Vagina (tissue), 2 donors: ENCODE measurements around the gene SDF2. TPM values are rescaled to one million over a fixed set of nuclear protein-coding genes. Genes with fewer than 3 reads are reported as not detected.

Source experiments
- DNase-seq, 2 donors: peaks; one replicate each; pipeline ENCODE4 v3.0.0-alpha.2; 2017; ENCODE audit errors: extremely low spot score in 2 of 2
- H3K27ac ChIP-seq: fragments of 200-600 bp; sonication (generic); one replicate; pipeline ENCODE4 v1.5.1; 2019
- H3K27me3 ChIP-seq: fragments of 200-600 bp; sonication (generic); one replicate; pipeline ENCODE4 v1.5.1; 2019
- H3K36me3 ChIP-seq, 2 donors: fragments of 200-600 bp; sonication (generic); one replicate each; pipeline ENCODE4 v1.5.1; 2017 to 2019
- H3K4me1 ChIP-seq: fragments of 200-600 bp; sonication (generic); one replicate; pipeline ENCODE4 v1.5.1; 2019
- H3K4me3 ChIP-seq, 2 donors: fragments of 200-600 bp; sonication (generic); 1 replicate in 1 of 2; 2 replicates in 1 of 2; pipeline ENCODE4 v1.5.1; 2016 to 2019
- H3K9me3 ChIP-seq: fragments of 200-600 bp; sonication (generic); one replicate; pipeline ENCODE4 v1.5.1; 2019
- POLR2A ChIP-seq, 2 donors: fragments of 450-650 bp; IDR thresholded peaks; one replicate each; pipeline ENCODE4 v1.6.1; 2017; ENCODE audit warnings: antibody characterized with exemption in 2 of 2, mild to moderate bottlenecking in 2 of 2, moderate library complexity in 2 of 2
- POLR2AphosphoS5 ChIP-seq, 2 donors: sonication (generic); formaldehyde crosslinking; IDR thresholded peaks; one replicate each; pipeline ENCODE4 v1.9.0; 2017; ENCODE audit warnings: antibody characterized with exemption in 2 of 2, mild to moderate bottlenecking in 2 of 2, low read depth in 1 of 2; ENCODE audit not compliant: insufficient read depth in 1 of 2
- intact Hi-C: fragments of 100-400 bp; cut with DNase I; formaldehyde crosslinking; loops from one replicate; pipeline ENCODE4 v1.15.1; 2023
- total RNA-seq: library from RNA; depleted of rRNA; stranded (reverse); fragments of >200 nt; gene quantifications from one replicate; pipeline ENCODE4 v1.2.3, GENCODE V29; 2016
- TF ChIP-seq, protein P1 (sequence below), 3 experiments: fragments of 450-650 bp in 2 of 3; fragments of 200-600 bp in 1 of 3; sonication (generic) in 1 of 3; IDR thresholded peaks; one replicate each; pipeline ENCODE4 v1.5.1; 2017 to 2019; ENCODE audit warnings: antibody characterized with exemption in 3 of 3, mild to moderate bottlenecking in 2 of 3, moderate library complexity in 2 of 3

SDF2 gene
- total RNA-seq, 1 donor from 2014 or later = 33.1 TPM

DNA sequence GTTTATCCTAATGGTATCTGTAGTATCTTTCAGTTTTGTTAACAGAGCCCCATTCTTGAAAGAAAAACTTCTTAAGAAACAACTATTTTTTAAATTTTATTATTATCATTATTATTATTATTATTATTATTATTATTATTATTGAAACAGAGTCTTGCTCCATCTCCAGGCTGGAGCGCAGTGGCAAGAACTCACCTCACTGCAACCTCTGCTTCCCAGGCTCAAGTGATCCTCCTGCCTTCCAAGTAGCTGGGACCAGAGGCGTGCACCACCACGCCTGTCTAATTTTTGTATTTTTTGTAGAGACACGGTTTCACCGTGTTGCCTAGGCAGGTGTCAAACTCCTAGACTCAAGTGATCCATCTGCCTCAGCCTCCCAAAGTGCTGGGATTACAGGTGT is 23.7 kb upstream of the SDF2 start:
- Histone ChIP-seq H3K27me3 (no peaks in the 10 kb centered on the region), H3K4me1 (no peaks in the 10 kb centered on the region), H3K4me3 (no peak overlapping the region), H3K27ac (no peak overlapping the region), H3K9me3 (no peaks in the 10 kb centered on the region), H3K36me3 (peaks cover 8 to 100% of the 10 kb centered on the region in 2 donors)
- DNase-seq = no peak
- TF ChIP-seq POLR2AphosphoS5 (IDR thresholded peaks at IDR 0.05; ENCODE audit: insufficient read depth in 1 of 2, low read depth in 1 of 2) (no peak), POLR2A (IDR thresholded peaks at IDR 0.05) (no peak)
- TF ChIP-seq, protein P1, sequence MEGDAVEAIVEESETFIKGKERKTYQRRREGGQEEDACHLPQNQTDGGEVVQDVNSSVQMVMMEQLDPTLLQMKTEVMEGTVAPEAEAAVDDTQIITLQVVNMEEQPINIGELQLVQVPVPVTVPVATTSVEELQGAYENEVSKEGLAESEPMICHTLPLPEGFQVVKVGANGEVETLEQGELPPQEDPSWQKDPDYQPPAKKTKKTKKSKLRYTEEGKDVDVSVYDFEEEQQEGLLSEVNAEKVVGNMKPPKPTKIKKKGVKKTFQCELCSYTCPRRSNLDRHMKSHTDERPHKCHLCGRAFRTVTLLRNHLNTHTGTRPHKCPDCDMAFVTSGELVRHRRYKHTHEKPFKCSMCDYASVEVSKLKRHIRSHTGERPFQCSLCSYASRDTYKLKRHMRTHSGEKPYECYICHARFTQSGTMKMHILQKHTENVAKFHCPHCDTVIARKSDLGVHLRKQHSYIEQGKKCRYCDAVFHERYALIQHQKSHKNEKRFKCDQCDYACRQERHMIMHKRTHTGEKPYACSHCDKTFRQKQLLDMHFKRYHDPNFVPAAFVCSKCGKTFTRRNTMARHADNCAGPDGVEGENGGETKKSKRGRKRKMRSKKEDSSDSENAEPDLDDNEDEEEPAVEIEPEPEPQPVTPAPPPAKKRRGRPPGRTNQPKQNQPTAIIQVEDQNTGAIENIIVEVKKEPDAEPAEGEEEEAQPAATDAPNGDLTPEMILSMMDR (IDR thresholded peaks at IDR 0.05) = no peak
- intact Hi-C loops = no loop called here

DNA sequence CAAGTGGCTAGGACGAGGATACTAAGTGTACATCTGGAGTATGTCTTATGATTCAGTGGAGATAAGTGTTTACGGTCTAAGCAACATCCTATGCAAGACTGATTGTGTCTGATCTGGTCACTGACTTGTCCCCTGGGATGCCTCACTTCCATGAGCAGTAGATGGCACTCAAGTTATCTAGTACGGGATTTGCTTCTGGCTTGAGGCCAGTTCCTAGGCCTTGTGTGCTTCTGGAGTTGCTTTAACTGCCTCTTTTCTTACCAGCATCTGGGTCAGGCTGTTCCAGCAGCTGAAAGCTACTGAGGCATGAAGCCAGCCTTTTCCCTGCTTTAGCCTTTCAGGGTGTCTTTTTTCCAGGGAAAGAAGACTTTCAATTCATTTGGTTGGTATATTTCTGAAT is 23.3 kb upstream of the SDF2 start:
- peaks cover 8 to 100% of the 10 kb centered on the region in 2 donors for H3K36me3 ChIP-seq
- no peak overlapping the region for H3K4me3 ChIP-seq
- no peaks in the 10 kb centered on the region for H3K4me1 ChIP-seq
- DNase-seq = no peak
- intact Hi-C loops = no loop called here
- no peak for TF ChIP-seq POLR2A (IDR thresholded peaks at IDR 0.05)
- no peak for TF ChIP-seq POLR2AphosphoS5 (IDR thresholded peaks at IDR 0.05; ENCODE audit: insufficient read depth in 1 of 2, low read depth in 1 of 2)
- TF ChIP-seq, protein P1 (IDR thresholded peaks at IDR 0.05) = no peak
- no peak overlapping the region for H3K27ac ChIP-seq
- no peaks in the 10 kb centered on the region for H3K9me3 ChIP-seq
- H3K27me3 ChIP-seq = no peaks in the 10 kb centered on the region

DNA sequence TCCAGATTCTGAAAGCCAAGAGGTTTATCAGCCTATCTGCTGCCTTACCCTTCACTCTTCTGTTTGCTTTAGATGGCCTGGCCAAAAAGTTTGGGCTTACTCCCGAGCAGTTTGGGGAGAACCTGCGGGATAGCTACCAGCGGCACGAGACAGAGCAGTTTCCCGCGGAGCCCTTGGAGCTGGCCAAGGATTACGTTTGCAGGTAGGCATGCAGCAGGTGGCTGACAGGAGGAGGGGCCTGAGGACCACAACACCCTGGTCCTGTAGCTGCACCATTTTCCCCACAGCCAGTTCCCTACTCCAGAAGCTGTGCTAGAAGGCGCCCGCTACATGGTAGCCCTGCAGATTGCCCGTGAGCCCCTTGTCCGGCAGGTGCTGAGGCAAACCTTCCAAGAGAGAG is 20.9 kb upstream of the SDF2 start:
- Histone ChIP-seq H3K4me3 (no peak overlapping the region), H3K27me3 (no peaks in the 10 kb centered on the region), H3K4me1 (no peaks in the 10 kb centered on the region), H3K27ac (no peak overlapping the region), H3K36me3 (peaks cover 11 to 100% of the 10 kb centered on the region in 2 donors), H3K9me3 (no peaks in the 10 kb centered on the region)
- DNase-seq = no peak
- TF ChIP-seq POLR2A (IDR thresholded peaks at IDR 0.05) (no peak), POLR2AphosphoS5 (IDR thresholded peaks at IDR 0.05; ENCODE audit: insufficient read depth in 1 of 2, low read depth in 1 of 2) (no peak)
- TF ChIP-seq, protein P1 (IDR thresholded peaks at IDR 0.05) = no peak
- intact Hi-C loops = no loop called here

DNA sequence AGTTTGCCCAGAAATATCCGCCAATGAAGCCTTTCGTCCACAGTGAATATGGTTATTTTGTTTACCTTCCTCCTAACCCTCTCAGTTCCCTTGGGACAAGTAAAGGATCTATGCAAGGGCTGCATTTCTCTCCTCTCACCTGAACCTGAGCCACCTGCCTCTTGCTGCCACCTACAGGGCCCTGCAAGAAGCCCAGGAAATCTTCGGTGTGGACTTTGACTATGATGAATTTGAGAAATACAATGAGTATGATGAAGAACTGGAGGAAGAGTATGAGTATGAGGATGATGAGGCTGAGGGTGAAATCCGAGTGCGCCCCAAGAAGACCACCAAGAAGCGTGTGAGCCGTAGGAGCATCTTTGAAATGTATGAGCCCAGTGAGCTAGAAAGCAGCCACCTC is 14.3 kb upstream of the SDF2 start:
- H3K27me3 ChIP-seq = no peaks in the 10 kb centered on the region
- H3K4me3 ChIP-seq = no peak overlapping the region
- TF ChIP-seq POLR2AphosphoS5 (IDR thresholded peaks at IDR 0.05; ENCODE audit: insufficient read depth in 1 of 2, low read depth in 1 of 2) (no peak), POLR2A (IDR thresholded peaks at IDR 0.05) (no peak)
- TF ChIP-seq, protein P1 (IDR thresholded peaks at IDR 0.05) = no peak
- DNase-seq = no peak
- no peaks in the 10 kb centered on the region for H3K9me3 ChIP-seq
- H3K4me1 ChIP-seq = no peaks in the 10 kb centered on the region
- intact Hi-C loops = no loop called here
- peaks cover 4 to 99% of the 10 kb centered on the region in 2 donors for H3K36me3 ChIP-seq
- H3K27ac ChIP-seq = no peak overlapping the region

DNA sequence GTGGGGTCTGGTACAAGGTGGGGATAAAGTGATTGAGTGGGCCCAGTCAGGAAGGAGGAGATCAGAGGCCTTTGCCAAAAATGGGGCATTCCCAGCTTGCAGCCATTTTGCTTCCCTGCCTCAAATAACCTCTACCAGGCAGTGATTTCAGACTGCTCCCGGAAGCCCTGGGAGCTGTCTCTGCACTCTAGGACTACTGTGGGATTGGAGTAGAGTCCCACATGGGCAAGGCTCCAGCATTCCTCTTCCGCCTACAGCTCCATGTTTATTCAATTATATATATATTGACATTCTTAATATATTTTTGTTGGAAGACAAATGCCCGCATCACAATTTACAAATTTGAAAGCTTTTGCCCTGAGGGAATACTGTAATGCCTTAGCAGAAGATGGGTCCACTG is 13.8 kb upstream of the SDF2 start:
- TF ChIP-seq, protein P1 (IDR thresholded peaks at IDR 0.05) = no peak
- TF ChIP-seq POLR2AphosphoS5 (IDR thresholded peaks at IDR 0.05; ENCODE audit: insufficient read depth in 1 of 2, low read depth in 1 of 2) (no peak), POLR2A (IDR thresholded peaks at IDR 0.05) (no peak)
- DNase-seq = no peak
- no peaks in the 10 kb centered on the region for H3K9me3 ChIP-seq
- no peaks in the 10 kb centered on the region for H3K27me3 ChIP-seq
- intact Hi-C loops = no loop called here
- H3K36me3 ChIP-seq = peaks cover 4 to 99% of the 10 kb centered on the region in 2 donors
- no peak overlapping the region for H3K4me3 ChIP-seq
- H3K27ac ChIP-seq = no peak overlapping the region
- no peaks in the 10 kb centered on the region for H3K4me1 ChIP-seq
